Fibroblast of pulmonary artery (primary cell): ENCODE data around the gene ZNF726.
"Not testable (repeated sequence)": the region's sequence is repeated elsewhere in the genome, so short reads cannot be mapped to it uniquely, and the experiment has no call there.

Experiments used
- DNase-seq: peaks from one replicate; pipeline ENCODE4 v3.0.0-alpha.2; 2010; ENCODE audit warnings: low read depth
- H3K4me3 ChIP-seq: replicated peaks from 2 replicates; pipeline ENCODE4 v1.5.1; 2011; ENCODE audit warnings: low read depth, mild to moderate bottlenecking, control low read depth, low read length, moderate library complexity
- TF ChIP-seq, protein P1 (sequence below): IDR thresholded peaks from 2 replicates; pipeline ENCODE4 v1.5.1; 2011; ENCODE audit warnings: mild to moderate bottlenecking, control low read depth, low read length, inconsistent platforms; ENCODE audit errors: missing control alignments

ZNF726 gene

DNA sequence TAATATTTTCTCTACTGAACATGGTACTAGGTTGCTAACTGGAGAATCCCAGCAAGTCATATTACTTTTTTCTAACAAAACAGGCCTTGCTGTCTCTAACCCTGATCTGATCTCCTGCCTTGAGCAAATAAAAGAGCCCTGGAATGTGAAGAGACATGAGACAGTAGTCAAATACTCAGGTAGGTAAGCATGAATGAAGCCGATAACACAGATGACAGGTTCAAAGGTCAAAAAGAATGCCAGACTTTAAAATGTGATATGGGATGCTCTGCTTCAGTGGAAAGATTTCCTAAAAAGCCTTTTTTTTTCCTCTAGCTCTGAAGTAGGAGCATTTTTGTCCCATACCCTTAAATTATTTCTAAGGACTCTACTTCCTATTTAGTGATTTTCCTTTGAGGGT is 28.7 kb downstream of the ZNF726 start:
- DNase-seq = no peak
- H3K4me3 ChIP-seq = no peak overlapping the region
- TF ChIP-seq, protein P1, sequence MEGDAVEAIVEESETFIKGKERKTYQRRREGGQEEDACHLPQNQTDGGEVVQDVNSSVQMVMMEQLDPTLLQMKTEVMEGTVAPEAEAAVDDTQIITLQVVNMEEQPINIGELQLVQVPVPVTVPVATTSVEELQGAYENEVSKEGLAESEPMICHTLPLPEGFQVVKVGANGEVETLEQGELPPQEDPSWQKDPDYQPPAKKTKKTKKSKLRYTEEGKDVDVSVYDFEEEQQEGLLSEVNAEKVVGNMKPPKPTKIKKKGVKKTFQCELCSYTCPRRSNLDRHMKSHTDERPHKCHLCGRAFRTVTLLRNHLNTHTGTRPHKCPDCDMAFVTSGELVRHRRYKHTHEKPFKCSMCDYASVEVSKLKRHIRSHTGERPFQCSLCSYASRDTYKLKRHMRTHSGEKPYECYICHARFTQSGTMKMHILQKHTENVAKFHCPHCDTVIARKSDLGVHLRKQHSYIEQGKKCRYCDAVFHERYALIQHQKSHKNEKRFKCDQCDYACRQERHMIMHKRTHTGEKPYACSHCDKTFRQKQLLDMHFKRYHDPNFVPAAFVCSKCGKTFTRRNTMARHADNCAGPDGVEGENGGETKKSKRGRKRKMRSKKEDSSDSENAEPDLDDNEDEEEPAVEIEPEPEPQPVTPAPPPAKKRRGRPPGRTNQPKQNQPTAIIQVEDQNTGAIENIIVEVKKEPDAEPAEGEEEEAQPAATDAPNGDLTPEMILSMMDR = no peak

DNA sequence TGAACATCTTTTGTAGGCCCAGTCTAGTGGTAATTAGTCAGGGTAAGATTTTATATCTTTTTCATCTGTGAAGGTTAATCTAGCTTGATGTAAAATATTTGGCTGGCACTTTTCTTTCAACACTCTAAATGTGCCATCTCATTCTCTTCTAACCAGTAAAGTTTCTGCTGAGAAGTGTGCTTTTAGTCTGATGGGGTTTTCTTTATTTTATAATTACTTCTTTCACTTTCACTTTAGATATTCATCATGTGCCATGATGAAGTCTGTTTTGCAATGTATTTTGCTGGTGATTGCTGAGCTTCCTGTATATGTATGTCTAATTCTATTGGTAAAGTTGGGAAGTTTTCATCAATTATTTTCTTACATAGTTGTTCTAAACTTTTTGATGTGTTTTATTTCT is 31.9 kb downstream of the ZNF726 start:
- TF ChIP-seq, protein P1 = no peak
- no peak overlapping the region for H3K4me3 ChIP-seq
- DNase-seq = peak; percentile 3

DNA sequence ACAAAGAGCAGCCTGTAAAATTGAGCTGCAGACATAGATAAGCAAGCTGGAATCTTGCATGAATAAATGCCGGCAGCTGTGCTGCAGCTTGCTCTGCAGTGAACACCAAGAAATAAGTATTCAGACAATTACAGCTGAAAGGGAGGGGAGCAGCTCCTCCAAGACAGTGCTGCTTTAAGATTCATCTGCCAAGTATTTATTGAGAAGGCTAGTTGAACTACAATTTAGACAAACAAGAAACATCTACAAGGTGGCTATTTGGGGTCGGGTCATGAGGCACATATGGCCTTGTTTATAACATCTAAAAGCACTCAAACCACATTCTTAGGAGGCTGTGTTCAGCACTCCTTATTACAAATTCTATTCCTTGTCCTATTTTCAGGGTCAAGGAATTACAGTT is 34.9 kb downstream of the ZNF726 start:
- no peak for DNase-seq
- TF ChIP-seq, protein P1 = no peak
- H3K4me3 ChIP-seq = no peak overlapping the region

DNA sequence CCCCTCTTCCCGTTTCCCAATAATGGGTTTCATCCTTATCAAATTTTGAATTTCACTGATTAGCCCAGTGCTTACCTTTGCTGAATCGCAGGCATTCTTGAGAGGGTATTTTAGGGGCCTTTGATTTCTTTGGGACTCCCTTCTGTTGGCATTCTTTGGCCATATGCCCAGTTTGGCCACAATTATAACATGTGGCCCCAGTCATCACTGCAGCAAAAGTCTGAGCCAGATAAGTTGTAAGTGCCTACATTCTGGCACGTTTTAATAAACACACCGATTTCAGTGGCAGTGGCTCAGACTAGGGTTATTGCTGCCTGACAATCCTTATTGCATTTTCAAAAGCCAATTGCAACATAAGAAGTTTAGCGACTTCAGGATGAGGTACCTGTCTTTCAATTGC is 41.4 kb downstream of the ZNF726 start:
- TF ChIP-seq, protein P1 = no peak
- no peak overlapping the region for H3K4me3 ChIP-seq
- no peak for DNase-seq

DNA sequence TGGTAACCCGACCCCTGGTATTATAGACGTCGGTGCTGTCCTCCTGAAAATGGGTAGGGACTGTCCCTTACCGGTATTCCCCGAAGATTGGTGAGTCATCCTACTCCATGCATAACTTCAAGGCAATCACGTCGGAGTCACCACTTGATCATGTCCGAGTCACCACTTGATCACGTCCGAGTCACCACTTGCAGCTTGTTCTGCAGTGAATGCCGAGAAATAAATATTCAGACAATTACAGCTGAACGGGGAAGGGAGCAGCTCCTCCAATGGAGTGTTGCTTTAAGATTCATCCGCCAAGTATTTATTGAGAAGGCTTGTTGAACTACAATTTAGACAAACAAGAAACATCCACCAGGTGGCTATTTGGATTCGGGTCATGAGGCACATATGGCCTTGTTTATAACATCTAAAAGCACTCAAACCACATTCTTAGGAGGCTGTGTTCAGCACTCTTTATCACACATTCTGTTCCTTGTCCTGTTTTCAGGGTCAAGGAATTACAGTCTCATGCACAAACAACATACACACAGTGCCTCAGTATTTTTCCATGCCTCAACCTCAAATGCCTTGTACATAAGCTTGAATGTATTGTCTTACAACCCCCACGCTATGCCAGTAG is 43.1 kb downstream of the ZNF726 start:
- peak; percentile 7 for DNase-seq
- H3K4me3 ChIP-seq = no peak overlapping the region
- TF ChIP-seq, protein P1 = no peak

DNA sequence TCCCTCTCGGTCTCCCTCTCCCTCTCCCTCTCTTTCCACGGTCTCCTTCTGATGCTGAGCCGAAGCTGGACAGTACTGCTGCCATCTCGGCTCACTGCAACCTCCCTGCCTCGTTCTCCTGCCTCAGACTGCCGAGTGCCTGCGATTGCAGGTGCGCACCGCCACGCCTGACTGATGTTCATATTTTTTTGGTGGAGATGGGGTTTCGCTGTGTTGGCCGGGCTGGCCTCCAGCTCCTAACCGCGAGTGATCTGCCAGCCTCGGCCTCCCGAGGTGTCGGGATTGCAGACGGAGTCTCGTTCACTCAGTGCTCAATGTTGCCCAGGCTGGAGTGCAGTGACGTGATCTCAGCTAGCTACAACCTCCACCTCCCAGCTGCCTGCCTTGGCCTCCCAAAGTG is 48.7 kb downstream of the ZNF726 start:
- H3K4me3 ChIP-seq, DNase-seq: not testable (repeated sequence)

DNA sequence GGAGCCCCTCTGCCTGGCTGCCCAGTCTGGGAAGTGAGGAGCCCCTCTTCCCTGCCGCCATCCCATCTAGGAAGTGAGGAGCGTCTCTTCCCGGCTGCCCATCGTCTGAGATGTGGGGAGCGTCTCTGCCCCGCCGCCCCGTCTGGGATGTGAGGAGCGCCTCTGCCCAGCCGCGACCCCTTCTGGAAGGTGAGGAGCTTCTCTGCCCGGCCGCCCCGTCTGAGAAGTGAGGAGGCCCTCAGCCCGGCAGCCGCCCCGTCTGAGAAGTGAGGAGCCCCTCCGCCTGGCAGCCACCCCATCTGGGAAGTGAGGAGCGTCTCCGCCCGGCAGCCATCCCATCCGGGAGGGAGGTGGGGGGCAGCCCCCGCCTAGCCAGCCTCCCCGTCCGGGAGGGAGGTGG is 49.2 kb downstream of the ZNF726 start:
- DNase-seq, H3K4me3 ChIP-seq: not testable (repeated sequence)

DNA sequence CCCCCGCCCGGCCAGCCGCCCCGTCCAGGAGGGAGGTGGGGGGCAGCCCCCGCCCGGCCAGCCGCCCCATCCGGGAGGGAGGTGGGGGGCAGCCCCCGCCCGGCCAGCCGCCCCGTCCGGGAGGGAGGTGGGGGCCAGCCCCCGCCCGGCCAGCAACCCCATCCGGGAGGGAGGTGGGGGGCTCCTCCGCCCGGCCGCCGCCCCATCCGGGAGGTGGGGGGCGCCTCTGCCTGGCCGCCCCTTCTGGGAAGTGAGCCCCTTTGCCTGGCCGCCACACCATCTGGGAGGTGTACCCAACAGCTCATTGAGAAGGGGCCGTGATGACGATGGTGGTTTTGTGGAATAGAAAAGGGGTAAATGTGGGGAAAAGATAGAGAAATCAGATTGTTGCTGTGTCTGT is 49.6 kb downstream of the ZNF726 start:
- not testable (repeated sequence) for DNase-seq, H3K4me3 ChIP-seq

DNA sequence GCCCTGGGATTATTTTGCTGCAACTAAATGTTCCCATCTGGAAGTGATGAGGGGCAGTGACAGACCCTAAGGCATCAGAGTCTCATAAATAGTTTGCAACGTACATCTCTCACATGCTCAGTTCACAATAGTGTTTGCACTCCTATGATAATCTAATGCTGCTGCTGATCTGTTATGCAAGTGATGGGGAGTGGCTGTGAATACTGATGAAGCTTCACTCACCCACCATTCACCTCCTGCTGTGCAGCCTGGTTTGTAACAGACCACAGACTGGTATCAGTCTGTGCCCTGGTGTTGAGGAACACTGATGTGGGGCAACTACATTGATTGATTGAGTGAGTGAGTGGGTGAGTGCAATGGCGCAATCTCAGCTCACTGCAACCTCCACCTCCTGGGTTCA is 54.9 kb downstream of the ZNF726 start:
- H3K4me3 ChIP-seq = no peak overlapping the region
- TF ChIP-seq, protein P1 = no peak
- DNase-seq = no peak
